ENCODE measurements around the gene LMNTD2.

- no peak for TF ChIP-seq CTCF (IDR thresholded peaks at IDR 0.05 in 8 of 11, conservative IDR thresholded peaks at IDR 0.05 in 3 of 11)
- TF ChIP-seq POLR2A (IDR thresholded peaks at IDR 0.05), result no peak
These were observed 15.7 kb downstream of the LMNTD2 start for GRCh38 chr11:544817-545166.

Data from spleen (tissue), 7 donors.